H1 (cell line): ENCODE measurements around the gene NEU3. TPM values are rescaled to one million over a fixed set of nuclear protein-coding genes. Genes with fewer than 3 reads are reported as not detected.

Experiments used
- CHD7 ChIP-seq: fragments of 300-600 bp; sonication (generic); IDR thresholded peaks from 2 replicates; pipeline ENCODE4 v1.7.1; 2012; ENCODE audit warnings: low read length, moderate library complexity, mild to moderate bottlenecking, inconsistent platforms; ENCODE audit not compliant: insufficient replicate concordance
- CTCF ChIP-seq, 3 experiments: IDR thresholded peaks; 1 replicate in 2 of 3; 2 replicates in 1 of 3; pipeline versions ENCODE4 v1.5.1 to v1.6.1; 2011; ENCODE audit warnings: low read length in 3 of 3, mild to moderate bottlenecking in 3 of 3, inconsistent platforms in 2 of 3, low read depth in 1 of 3, moderate library complexity in 1 of 3; ENCODE audit not compliant: insufficient read depth in 1 of 3; ENCODE audit errors: control extremely low read depth in 1 of 3
- EP300 ChIP-seq, 2 experiments: IDR thresholded peaks; 1 replicate in 1 of 2; 2 replicates in 1 of 2; pipeline ENCODE4 v1.6.1; 2011 to 2012; ENCODE audit warnings: low read depth in 2 of 2, low read length in 2 of 2, mild to moderate bottlenecking in 2 of 2, borderline replicate concordance in 1 of 2, inconsistent platforms in 1 of 2, moderate library complexity in 1 of 2
- EZH2 ChIP-seq: fragments of 200-600 bp; sonication (generic); IDR thresholded peaks from 2 replicates; pipeline ENCODE4 v1.7.1; 2012; ENCODE audit warnings: low read depth, mild to moderate bottlenecking, moderate library complexity, low read length, inconsistent platforms; ENCODE audit not compliant: severe bottlenecking
- KDM1A ChIP-seq: fragments of 200-600, 300-600 bp; sonication (generic); IDR thresholded peaks from 2 replicates; pipeline ENCODE4 v1.7.1; 2016; ENCODE audit warnings: mild to moderate bottlenecking, low read length, borderline replicate concordance
- KDM4A ChIP-seq: IDR thresholded peaks from one replicate; pipeline ENCODE4 v1.7.1; 2012; ENCODE audit warnings: low read depth, mild to moderate bottlenecking, moderate library complexity, low read length, inconsistent platforms; ENCODE audit not compliant: severe bottlenecking
- POLR2A ChIP-seq, 2 experiments: IDR thresholded peaks; 1 replicate in 1 of 2; 2 replicates in 1 of 2; pipeline ENCODE4 v1.6.1; 2011; ENCODE audit warnings: low read depth in 2 of 2, low read length in 2 of 2, mild to moderate bottlenecking in 2 of 2; ENCODE audit errors: control extremely low read depth in 1 of 2
- polyA plus RNA-seq, 7 experiments: library from polyadenylated mRNA; depleted of rRNA in 3 of 7; stranded (reverse) in 5 of 7; unstranded in 2 of 7; fragments of >200 nt in 5 of 7; fragments of 200-250 nt in 2 of 7; gene quantifications; 1 replicate in 5 of 7; 2 replicates in 1 of 7; 4 replicates in 1 of 7; pipeline versions ENCODE4 v1.2.1 to v1.2.3, GENCODE V29; 2011 to 2013; ENCODE audit warnings: missing spikeins in 2 of 7, mixed read lengths in 2 of 7
- total RNA-seq: library from RNA; stranded (reverse); fragmentation: NEBNext Ultra II Directional; extraction: Animal tissue kit (Norgen Biotek cat#: 25700); gene quantifications from 2 replicates; pipeline ENCODE4 v1.2.1, GENCODE V29; 2021

The NEU3 gene
- total and polyA plus RNA-seq, 2 of the 8 experiments (the other 6 are each of a cell fraction or from before 2014, with no cell fraction given) = 8.9 to 15.6 TPM

- no peak for TF ChIP-seq CHD7
- no peak for TF ChIP-seq EP300 (IDR thresholded peaks at IDR 0.05; ENCODE audit: borderline replicate concordance in 1 of 2, low read depth in 2 of 2, low read length in 2 of 2)
- TF ChIP-seq POLR2A (IDR thresholded peaks at IDR 0.05; ENCODE audit: control extremely low read depth in 1 of 2, low read depth in 2 of 2, low read length in 2 of 2) = no peak
- TF ChIP-seq CTCF (IDR thresholded peaks at IDR 0.05; ENCODE audit: control extremely low read depth in 1 of 3, insufficient read depth in 1 of 3, low read depth in 1 of 3, low read length in 3 of 3) = no peak
- TF ChIP-seq KDM1A = no peak
- no peak for TF ChIP-seq KDM4A
- TF ChIP-seq EZH2 = no peak
Observed at GRCh38 chr11:74951226-74951625, 37.5 kb upstream of the NEU3 start (continued).
